ENCODE data around the gene UPK3BL1. TPM values are rescaled to one million over a fixed set of nuclear protein-coding genes. Genes with fewer than 3 reads are reported as not detected.
A peak's percentile ranks its signal among the peaks of the same experiment; 100 is the strongest.
"Not testable (repeated sequence)": the region's sequence is repeated elsewhere in the genome, so short reads cannot be mapped to it uniquely, and the experiment has no call there.

The UPK3BL1 gene
- total and polyA plus RNA-seq, 2 experiments from 2014 or later, result 31.7 to 32.2 TPM

DNA sequence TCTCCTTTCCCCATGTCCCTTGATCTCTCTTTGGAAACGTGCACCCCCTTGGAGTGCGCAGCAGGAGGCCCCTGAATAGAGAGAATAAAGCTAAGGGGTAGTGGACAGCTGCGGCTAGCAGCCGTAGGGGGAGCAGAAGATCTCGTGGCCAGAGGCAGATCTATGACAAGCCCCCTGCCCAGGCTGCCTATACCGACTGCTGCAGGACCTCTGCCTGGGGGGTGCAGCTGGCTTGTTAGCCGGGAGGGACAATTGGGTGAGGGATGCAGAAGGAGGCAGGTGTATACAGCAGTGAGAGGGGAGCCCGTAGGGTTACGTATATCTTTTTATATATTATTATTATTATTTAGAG, 29.3 kb upstream of the UPK3BL1 start:
- H3K4me1 ChIP-seq (ENCODE audit: insufficient read depth); H3K79me2 ChIP-seq; H3K4me3 ChIP-seq; H3K27me3 ChIP-seq; H3K9me2 ChIP-seq (replicated peaks; ENCODE audit: insufficient read depth); DNase-seq (ENCODE audit: low spot score); H3K4me2 ChIP-seq; H2AFZ ChIP-seq; H3K36me3 ChIP-seq (replicated peaks; ENCODE audit: insufficient read depth, low read depth); H3K9me3 ChIP-seq (ENCODE audit: low read depth); H3K27ac ChIP-seq; H4K20me1 ChIP-seq (ENCODE audit: insufficient read depth, poor library complexity, severe bottlenecking): not testable (repeated sequence)
- no CpG with 5 or more reads among the region's 9 CpGs for whole genome bisulfite sequencing (ENCODE audit: low lambda C conversion rate, missing lambda C conversion rate)

DNA sequence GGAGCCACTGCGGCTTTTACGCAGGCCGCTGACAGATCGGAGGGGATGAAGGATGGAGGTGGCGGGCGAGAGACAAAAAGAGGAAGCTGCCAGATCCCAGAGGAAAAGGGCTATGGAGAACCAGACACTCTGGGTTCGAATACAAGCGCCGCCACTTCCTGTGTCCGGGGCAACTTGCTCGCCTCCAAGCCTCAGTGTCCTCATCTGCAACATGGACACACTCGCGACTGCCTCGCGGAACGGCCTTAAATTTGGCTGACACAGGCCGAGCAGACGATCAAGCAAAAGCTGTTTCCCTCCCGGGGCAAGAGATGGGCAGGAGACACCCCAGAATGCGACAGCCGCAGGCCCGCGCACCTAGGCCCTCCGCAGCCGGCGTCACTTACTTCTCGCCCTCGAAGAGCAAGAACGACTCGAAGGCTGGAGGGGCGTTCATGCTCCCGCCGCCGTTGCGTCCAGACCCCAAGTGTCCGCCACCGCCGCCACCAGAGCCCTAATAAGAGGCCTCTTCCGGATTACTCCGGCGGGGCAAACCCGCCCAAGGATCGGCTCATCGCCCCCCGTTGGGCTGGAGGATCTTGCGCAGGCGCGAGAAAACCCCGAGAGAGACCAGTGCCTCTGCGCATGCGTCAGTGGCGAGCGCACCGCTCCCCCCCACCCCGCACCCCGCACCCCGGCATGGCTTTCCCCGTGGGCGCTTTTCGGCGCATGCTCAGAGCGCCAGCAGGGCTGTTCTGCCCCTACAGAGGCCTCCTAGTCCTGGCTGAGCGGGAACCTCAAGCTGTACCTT, 28.8 kb upstream of the UPK3BL1 start, which contains the start of gene POLR2J2:
POLR2J2 (minus strand) TSS at position 498 of the 790 bp plus-strand sequence; CDS start at position 436, 62 bp downstream.
- not testable (repeated sequence) for H4K20me1 ChIP-seq (ENCODE audit: insufficient read depth, poor library complexity, severe bottlenecking); H3K4me1 ChIP-seq (ENCODE audit: insufficient read depth); H3K9me3 ChIP-seq (ENCODE audit: low read depth); H3K9me2 ChIP-seq (replicated peaks; ENCODE audit: insufficient read depth); H2AFZ ChIP-seq; H3K27me3 ChIP-seq; H3K79me2 ChIP-seq; H3K36me3 ChIP-seq (replicated peaks; ENCODE audit: insufficient read depth, low read depth)
- Histone ChIP-seq H3K4me2 (peak within 1 kb of the TSS; percentile 53), H3K27ac (peak within 1 kb of the TSS; percentile 65), H3K4me3 (peak within 1 kb of the TSS; percentile 44)
- 1% methylated on average over 29 of the region's 63 CpGs for WGBS (ENCODE audit: low lambda C conversion rate, missing lambda C conversion rate)
- DNase-seq (ENCODE audit: low spot score), result peak; percentile 94
- TF ChIP-seq, protein P1, sequence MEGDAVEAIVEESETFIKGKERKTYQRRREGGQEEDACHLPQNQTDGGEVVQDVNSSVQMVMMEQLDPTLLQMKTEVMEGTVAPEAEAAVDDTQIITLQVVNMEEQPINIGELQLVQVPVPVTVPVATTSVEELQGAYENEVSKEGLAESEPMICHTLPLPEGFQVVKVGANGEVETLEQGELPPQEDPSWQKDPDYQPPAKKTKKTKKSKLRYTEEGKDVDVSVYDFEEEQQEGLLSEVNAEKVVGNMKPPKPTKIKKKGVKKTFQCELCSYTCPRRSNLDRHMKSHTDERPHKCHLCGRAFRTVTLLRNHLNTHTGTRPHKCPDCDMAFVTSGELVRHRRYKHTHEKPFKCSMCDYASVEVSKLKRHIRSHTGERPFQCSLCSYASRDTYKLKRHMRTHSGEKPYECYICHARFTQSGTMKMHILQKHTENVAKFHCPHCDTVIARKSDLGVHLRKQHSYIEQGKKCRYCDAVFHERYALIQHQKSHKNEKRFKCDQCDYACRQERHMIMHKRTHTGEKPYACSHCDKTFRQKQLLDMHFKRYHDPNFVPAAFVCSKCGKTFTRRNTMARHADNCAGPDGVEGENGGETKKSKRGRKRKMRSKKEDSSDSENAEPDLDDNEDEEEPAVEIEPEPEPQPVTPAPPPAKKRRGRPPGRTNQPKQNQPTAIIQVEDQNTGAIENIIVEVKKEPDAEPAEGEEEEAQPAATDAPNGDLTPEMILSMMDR (IDR thresholded peaks at IDR 0.05; ENCODE audit: poor library complexity), result peak; percentile 41

DNA sequence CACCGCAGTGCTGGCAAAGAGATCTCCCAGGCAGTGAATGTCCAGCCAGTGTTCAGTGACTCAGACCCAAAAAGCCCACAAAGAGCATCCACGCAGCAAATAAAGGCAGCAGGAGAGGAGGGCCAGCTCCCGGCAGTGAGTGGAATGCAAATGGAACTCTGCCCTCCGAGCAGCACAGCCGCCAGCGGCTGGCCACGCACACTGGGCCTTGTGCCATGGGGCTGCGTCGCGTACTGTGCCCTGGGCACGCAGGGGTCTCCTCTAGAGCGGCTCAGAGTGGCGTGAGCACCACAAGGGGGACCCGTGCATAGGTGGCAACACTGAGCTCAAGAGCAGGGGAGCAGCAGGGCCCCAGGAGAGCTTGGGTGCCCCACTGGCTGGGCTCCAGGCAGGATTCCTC, 24.9 kb upstream of the UPK3BL1 start:
- not testable (repeated sequence) for H3K4me3 ChIP-seq; DNase-seq (ENCODE audit: low spot score); H4K20me1 ChIP-seq (ENCODE audit: insufficient read depth, poor library complexity, severe bottlenecking); H3K36me3 ChIP-seq (replicated peaks; ENCODE audit: insufficient read depth, low read depth); H2AFZ ChIP-seq; H3K4me2 ChIP-seq; H3K27me3 ChIP-seq; H3K9me3 ChIP-seq (ENCODE audit: low read depth); H3K4me1 ChIP-seq (ENCODE audit: insufficient read depth); H3K9me2 ChIP-seq (replicated peaks; ENCODE audit: insufficient read depth); H3K79me2 ChIP-seq; H3K27ac ChIP-seq
- WGBS (ENCODE audit: low lambda C conversion rate, missing lambda C conversion rate), result no CpG with 5 or more reads among the region's 14 CpGs

DNA sequence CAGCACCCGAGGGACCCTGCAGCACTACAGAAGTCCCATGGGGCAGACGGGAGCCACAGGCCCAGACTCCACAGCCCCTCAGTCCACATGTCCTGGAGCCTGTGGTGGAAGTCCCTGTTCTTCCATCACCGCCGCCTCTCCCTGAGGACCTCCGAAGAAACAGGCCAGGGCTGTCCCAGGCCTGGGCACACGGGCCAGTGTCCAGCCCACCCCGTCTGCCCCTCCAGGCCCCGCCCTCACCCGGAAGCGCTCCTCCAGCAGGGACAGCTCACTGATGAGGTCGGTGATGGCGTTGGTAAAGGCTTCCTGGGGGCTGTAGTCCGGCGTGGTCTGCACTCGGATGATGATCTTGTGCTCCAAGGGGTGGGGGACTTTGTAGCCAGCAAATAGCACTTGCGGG, 24.3 kb upstream of the UPK3BL1 start:
- not testable (repeated sequence) for H3K36me3 ChIP-seq (replicated peaks; ENCODE audit: insufficient read depth, low read depth); H3K27ac ChIP-seq; H3K4me2 ChIP-seq; H3K4me1 ChIP-seq (ENCODE audit: insufficient read depth); H4K20me1 ChIP-seq (ENCODE audit: insufficient read depth, poor library complexity, severe bottlenecking); H3K4me3 ChIP-seq; DNase-seq (ENCODE audit: low spot score); H3K79me2 ChIP-seq; H3K27me3 ChIP-seq; H2AFZ ChIP-seq; H3K9me3 ChIP-seq (ENCODE audit: low read depth); H3K9me2 ChIP-seq (replicated peaks; ENCODE audit: insufficient read depth)
- no CpG with 5 or more reads among the region's 16 CpGs for WGBS (ENCODE audit: low lambda C conversion rate, missing lambda C conversion rate)

DNA sequence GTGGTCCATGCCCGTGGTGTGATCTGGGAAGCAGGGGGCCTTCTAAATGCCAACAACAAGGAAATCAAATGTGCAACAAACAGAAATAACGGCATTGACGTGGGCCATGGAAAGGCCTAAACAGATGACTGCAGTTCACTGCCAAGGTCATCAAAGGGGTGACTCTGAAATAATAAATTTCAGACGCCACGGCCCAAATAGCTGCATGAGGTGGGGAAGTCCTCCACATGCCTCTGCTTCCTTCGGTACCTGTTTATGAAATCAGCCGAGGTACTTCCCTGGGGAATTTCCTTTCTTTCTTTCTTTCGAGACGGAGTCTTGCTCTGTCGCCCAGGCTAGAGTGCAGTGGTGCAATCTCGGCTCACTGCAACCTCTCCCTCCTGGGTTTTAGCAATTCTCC, 22.2 kb upstream of the UPK3BL1 start:
- not testable (repeated sequence) for DNase-seq (ENCODE audit: low spot score); H2AFZ ChIP-seq; H3K27me3 ChIP-seq; H3K9me3 ChIP-seq (ENCODE audit: low read depth); H4K20me1 ChIP-seq (ENCODE audit: insufficient read depth, poor library complexity, severe bottlenecking); H3K27ac ChIP-seq; H3K36me3 ChIP-seq (replicated peaks; ENCODE audit: insufficient read depth, low read depth); H3K4me3 ChIP-seq; H3K9me2 ChIP-seq (replicated peaks; ENCODE audit: insufficient read depth); H3K4me1 ChIP-seq (ENCODE audit: insufficient read depth); H3K4me2 ChIP-seq; H3K79me2 ChIP-seq
- WGBS (ENCODE audit: low lambda C conversion rate, missing lambda C conversion rate), result 95% methylated on average over 4 of the region's 11 CpGs

DNA sequence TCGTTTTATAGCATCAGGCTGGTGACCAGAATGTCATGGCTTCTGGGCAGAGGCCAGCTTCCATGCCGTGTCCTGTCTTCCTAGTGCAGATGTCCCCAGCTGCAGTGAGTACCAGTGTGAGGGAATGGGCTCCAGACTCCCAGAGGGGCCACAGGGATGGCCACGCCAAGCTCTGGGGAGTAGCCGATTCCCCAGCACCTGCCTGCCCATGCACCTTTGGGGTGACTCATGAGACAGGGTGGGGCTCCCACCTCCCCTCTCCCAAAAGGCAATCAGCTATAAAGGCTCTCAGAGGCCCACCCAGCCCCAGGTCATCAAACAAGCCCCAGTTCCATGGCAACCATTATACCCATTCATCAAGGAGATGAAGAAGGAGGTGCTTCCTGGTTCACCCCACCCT, 7.3 kb upstream of the UPK3BL1 start, which contains the start of gene SPDYE2B:
SPDYE2B (plus strand) TSS at position 396 of the 400 bp plus-strand sequence. CDS start 2,030 bp downstream, outside the sequence.
- H3K4me1 ChIP-seq (ENCODE audit: insufficient read depth); DNase-seq (ENCODE audit: low spot score); H3K4me3 ChIP-seq; H3K27ac ChIP-seq; H3K9me2 ChIP-seq (replicated peaks; ENCODE audit: insufficient read depth); H3K27me3 ChIP-seq; H4K20me1 ChIP-seq (ENCODE audit: insufficient read depth, poor library complexity, severe bottlenecking); H2AFZ ChIP-seq; H3K79me2 ChIP-seq; H3K36me3 ChIP-seq (replicated peaks; ENCODE audit: insufficient read depth, low read depth); H3K4me2 ChIP-seq; H3K9me3 ChIP-seq (ENCODE audit: low read depth): not testable (repeated sequence)
- WGBS (ENCODE audit: low lambda C conversion rate, missing lambda C conversion rate), result no CpG with 5 or more reads among the region's 4 CpGs

DNA sequence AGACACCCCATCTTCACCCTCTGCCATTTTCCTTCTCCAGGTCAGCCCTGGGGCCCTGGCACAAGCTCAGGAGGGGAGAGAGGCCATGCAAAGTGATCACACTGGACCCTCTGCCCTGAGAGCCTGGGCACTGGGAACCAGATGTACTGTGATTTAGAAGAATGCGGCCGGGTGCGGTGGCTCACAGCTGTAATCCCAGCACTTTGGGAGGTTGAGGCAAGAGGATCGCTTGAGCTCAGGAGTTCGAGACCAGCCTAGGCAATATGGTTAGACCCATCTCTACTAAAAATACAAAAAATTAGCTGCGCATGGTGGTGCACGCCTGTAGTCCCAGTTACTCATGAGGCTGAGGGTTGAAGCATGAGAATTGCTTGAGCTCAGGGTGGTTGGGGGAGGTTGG, 5.2 kb upstream of the UPK3BL1 start:
- not testable (repeated sequence) for H3K27ac ChIP-seq
- 99% methylated on average over 7 of the region's 7 CpGs for WGBS (ENCODE audit: low lambda C conversion rate, missing lambda C conversion rate)

DNA sequence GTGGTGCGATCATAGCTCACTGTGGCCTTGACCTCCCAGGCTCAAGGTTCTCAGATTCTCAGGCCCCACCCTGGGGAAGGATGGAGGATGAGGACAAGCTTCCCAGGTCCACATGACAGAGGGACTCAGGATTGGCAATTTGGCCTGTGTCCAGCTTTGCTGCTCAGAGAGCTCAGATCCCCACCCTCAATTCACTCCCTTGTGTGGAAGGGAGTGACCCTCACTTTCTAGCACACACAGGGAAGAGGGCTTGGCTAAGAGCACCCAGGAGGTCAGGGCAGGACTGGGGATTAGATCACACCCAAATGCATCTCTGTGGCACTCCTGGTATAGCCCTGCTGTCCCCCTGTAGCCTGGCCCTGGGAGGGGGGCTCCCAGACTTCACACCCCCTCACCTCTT, 813 bp upstream of the UPK3BL1 start:
- not testable (repeated sequence) for H3K27me3 ChIP-seq; DNase-seq (ENCODE audit: low spot score); H3K79me2 ChIP-seq; H3K36me3 ChIP-seq (replicated peaks; ENCODE audit: insufficient read depth, low read depth); H3K4me1 ChIP-seq (ENCODE audit: insufficient read depth); H3K9me3 ChIP-seq (ENCODE audit: low read depth); H3K27ac ChIP-seq; H3K4me2 ChIP-seq; H2AFZ ChIP-seq; H3K4me3 ChIP-seq; H4K20me1 ChIP-seq (ENCODE audit: insufficient read depth, poor library complexity, severe bottlenecking); H3K9me2 ChIP-seq (replicated peaks; ENCODE audit: insufficient read depth)
- WGBS (ENCODE audit: low lambda C conversion rate, missing lambda C conversion rate), result no CpG with 5 or more reads among the region's 1 CpG

More for the DNA sequence above, 5.2 kb upstream of the UPK3BL1 start:
- H4K20me1 ChIP-seq (ENCODE audit: insufficient read depth, poor library complexity, severe bottlenecking); H3K4me2 ChIP-seq; H3K4me3 ChIP-seq; H3K9me2 ChIP-seq (replicated peaks; ENCODE audit: insufficient read depth); H3K36me3 ChIP-seq (replicated peaks; ENCODE audit: insufficient read depth, low read depth); H3K27me3 ChIP-seq; H2AFZ ChIP-seq; H3K9me3 ChIP-seq (ENCODE audit: low read depth); H3K79me2 ChIP-seq; DNase-seq (ENCODE audit: low spot score); H3K4me1 ChIP-seq (ENCODE audit: insufficient read depth): not testable (repeated sequence)

All from hepatocyte (in vitro differentiated cells).